Neural progenitor cell (in vitro differentiated cells): ENCODE data around the gene FRS3. TPM values are rescaled to one million over a fixed set of nuclear protein-coding genes. Genes with fewer than 3 reads are reported as not detected.

Experiments used
- DNase-seq: peaks from one replicate; pipeline ENCODE4 v3.0.0-alpha.2; 2016; ENCODE audit warnings: low spot score
- H2AFZ ChIP-seq: fragments of 200-600 bp; sonication (generic); replicated peaks from 2 replicates; pipeline ENCODE4 v1.6.1; 2016; ENCODE audit warnings: antibody characterized with exemption
- H3F3A ChIP-seq: fragments of 200-600 bp; sonication (generic); 2 replicates; pipeline ENCODE4 v1.6.1; 2016; ENCODE audit warnings: antibody characterized with exemption, low read depth
- H3K27ac ChIP-seq: fragments of 200-600 bp; sonication (generic); 2 replicates; pipeline ENCODE4 v1.5.1; 2016; ENCODE audit warnings: mild to moderate bottlenecking
- H3K27me3 ChIP-seq: fragments of 200-600 bp; sonication (generic); 2 replicates; pipeline ENCODE4 v1.6.1; 2016; ENCODE audit warnings: mild to moderate bottlenecking, moderate library complexity
- H3K36me3 ChIP-seq: fragments of 200-600 bp; sonication (generic); 2 replicates; pipeline ENCODE4 v1.5.1; 2016
- H3K4me1 ChIP-seq: fragments of 200-600 bp; sonication (generic); 2 replicates; pipeline ENCODE4 v1.6.1; 2016; ENCODE audit warnings: mixed run types
- H3K4me2 ChIP-seq: fragments of 200-600 bp; sonication (generic); 2 replicates; pipeline ENCODE4 v1.6.1; 2016
- H3K4me3 ChIP-seq: fragments of 200-600 bp; sonication (generic); 2 replicates; pipeline ENCODE4 v1.5.1; 2016
- H3K79me2 ChIP-seq: fragments of 200-600 bp; sonication (generic); 2 replicates; pipeline ENCODE4 v1.6.1; 2016; ENCODE audit warnings: low read depth
- H3K9ac ChIP-seq: fragments of 200-600 bp; sonication (generic); 2 replicates; pipeline ENCODE4 v1.6.1; 2016
- H3K9me3 ChIP-seq: fragments of 200-600 bp; sonication (generic); 2 replicates; pipeline ENCODE4 v1.5.1; 2016; ENCODE audit warnings: low read depth
- H4K20me1 ChIP-seq: fragments of 200-600 bp; sonication (generic); 2 replicates; pipeline ENCODE4 v1.6.1; 2016; ENCODE audit warnings: low read depth
- H3K27ac Mint-ChIP-seq: 3 replicates; pipeline ENCODE4 v1.8.0; 2021; ENCODE audit warnings: mixed read lengths
- H3K27me3 Mint-ChIP-seq: 2 replicates; pipeline ENCODE4 v1.8.0; 2022; ENCODE audit warnings: low read depth, mild to moderate bottlenecking, inconsistent platforms, moderate library complexity, mixed read lengths; ENCODE audit not compliant: insufficient read depth
- H3K36me3 Mint-ChIP-seq: 3 replicates; pipeline ENCODE4 v1.8.0; 2021; ENCODE audit warnings: mixed read lengths
- H3K4me1 Mint-ChIP-seq: 3 replicates; pipeline ENCODE4 v1.8.0; 2021; ENCODE audit warnings: mixed read lengths
- H3K4me3 Mint-ChIP-seq: 3 replicates; pipeline ENCODE4 v1.8.0; 2021; ENCODE audit warnings: mild to moderate bottlenecking, moderate library complexity, mixed read lengths
- H3K9me3 Mint-ChIP-seq: 3 replicates; pipeline ENCODE4 v1.8.0; 2020; ENCODE audit warnings: mixed read lengths
- EZH2 ChIP-seq: fragments of 200-600 bp; sonication (generic); IDR thresholded peaks from 2 replicates; pipeline ENCODE4 v1.6.1; 2017; ENCODE audit warnings: antibody characterized with exemption, mild to moderate bottlenecking, moderate library complexity
- EZH2phosphoT487 ChIP-seq: fragments of 200-600 bp; sonication (generic); IDR thresholded peaks from 2 replicates; pipeline ENCODE4 v1.6.1; 2017; ENCODE audit warnings: antibody characterized with exemption
- total RNA-seq: library from RNA; depleted of rRNA; stranded (reverse); fragments of >200 nt; gene quantifications from 2 replicates; pipeline ENCODE4 v1.2.3, GENCODE V29; 2015; ENCODE audit warnings: low replicate concordance
- TF ChIP-seq, protein P1 (sequence below): fragments of 200-600 bp; sonication (generic); IDR thresholded peaks from 2 replicates; pipeline ENCODE4 v1.5.1; 2017; ENCODE audit warnings: antibody characterized with exemption, mild to moderate bottlenecking

The FRS3 gene
- total RNA-seq, 1 donor from 2014 or later: 1.9 TPM

DNA sequence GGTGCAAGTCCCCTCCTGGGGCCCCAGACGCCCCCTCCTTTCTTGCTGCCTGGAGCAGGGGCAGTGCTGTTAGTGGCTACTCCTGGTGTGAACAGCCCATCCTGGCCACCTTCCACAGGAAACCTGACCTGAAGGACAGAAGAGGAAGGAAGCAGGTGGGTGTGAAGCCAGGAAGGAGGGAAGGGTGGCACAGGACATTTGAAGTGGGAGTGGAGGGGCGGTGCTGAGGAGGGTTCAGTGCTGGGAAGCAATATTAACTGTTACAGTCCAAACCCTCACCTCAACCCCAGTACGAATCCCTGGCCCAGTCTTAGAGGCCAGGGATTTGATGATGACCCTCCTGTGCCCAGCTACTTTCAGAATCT, 1.6 kb upstream of the FRS3 start:
- Mint-ChIP-seq H3K9me3 (no peaks in the 10 kb centered on the region), H3K36me3 (no peaks in the 10 kb centered on the region), H3K4me3 (peak overlapping the region; percentile 88), H3K27me3 (peaks cover 11% of the 10 kb centered on the region), H3K4me1 (peaks cover 14% of the 10 kb centered on the region), H3K27ac (peak overlapping the region; percentile 79)
- Histone ChIP-seq H3K4me2 (peak overlapping the region; percentile 97), H2AFZ (no peak overlapping the region), H3K27ac (no peak overlapping the region), H4K20me1 (no peaks in the 10 kb centered on the region), H3K27me3 (peaks cover 36% of the 10 kb centered on the region), H3K4me3 (peak overlapping the region; percentile 84), H3K9ac (no peak overlapping the region), H3K4me1 (peaks cover 12% of the 10 kb centered on the region), H3K36me3 (no peaks in the 10 kb centered on the region), H3K79me2 (no peaks in the 10 kb centered on the region), H3F3A (peaks cover 15% of the 10 kb centered on the region), H3K9me3 (no peaks in the 10 kb centered on the region)
- DNase-seq: no peak
- TF ChIP-seq EZH2 (no peak), EZH2phosphoT487 (no peak)
- TF ChIP-seq, protein P1, sequence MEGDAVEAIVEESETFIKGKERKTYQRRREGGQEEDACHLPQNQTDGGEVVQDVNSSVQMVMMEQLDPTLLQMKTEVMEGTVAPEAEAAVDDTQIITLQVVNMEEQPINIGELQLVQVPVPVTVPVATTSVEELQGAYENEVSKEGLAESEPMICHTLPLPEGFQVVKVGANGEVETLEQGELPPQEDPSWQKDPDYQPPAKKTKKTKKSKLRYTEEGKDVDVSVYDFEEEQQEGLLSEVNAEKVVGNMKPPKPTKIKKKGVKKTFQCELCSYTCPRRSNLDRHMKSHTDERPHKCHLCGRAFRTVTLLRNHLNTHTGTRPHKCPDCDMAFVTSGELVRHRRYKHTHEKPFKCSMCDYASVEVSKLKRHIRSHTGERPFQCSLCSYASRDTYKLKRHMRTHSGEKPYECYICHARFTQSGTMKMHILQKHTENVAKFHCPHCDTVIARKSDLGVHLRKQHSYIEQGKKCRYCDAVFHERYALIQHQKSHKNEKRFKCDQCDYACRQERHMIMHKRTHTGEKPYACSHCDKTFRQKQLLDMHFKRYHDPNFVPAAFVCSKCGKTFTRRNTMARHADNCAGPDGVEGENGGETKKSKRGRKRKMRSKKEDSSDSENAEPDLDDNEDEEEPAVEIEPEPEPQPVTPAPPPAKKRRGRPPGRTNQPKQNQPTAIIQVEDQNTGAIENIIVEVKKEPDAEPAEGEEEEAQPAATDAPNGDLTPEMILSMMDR: no peak

DNA sequence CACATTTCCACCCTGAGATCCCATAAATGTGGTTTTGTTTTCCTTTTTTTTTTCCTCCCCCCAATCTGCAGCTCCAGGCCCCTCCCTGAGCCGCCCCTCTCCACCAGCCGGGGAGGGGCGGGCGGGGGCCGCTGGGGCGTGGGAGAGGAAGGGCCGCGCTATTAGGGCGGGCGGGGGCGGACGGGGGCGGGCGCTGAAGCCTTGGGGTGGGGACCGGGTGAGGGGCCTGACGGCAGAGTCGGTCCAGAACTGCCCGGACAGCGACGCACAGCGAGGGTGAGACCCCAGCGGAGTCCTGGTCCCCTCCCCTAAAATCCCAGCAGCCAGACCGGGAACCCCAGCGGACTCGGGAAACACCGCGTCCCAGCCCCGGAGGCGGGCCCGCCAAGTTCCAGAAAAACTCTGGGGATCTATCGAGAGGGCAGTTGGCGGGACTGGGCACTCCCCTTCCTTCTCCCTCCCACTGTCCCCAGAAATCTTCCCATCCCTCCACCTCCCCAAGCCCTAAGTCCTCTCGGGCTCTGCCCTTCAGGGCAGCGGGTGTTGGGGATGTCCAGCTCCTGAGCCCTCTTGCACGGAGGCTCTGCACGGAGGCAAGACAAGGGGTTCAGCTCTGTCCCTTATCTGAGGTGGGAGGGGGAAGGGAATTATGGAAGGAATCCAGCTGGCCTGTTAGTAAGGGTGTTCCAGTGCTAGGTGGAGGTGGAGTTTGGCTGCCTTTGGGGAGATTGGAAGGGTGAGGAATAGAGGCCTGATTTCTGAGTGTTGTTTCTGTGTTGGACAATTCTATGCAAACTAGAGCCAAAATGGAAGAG, 1.1 kb upstream of the FRS3 start, which contains the start of gene PRICKLE4:
TSS of gene PRICKLE4 (plus strand) at position 232 of the 815 bp plus-strand sequence. CDS start 2,692 bp downstream, outside the sequence.
- Histone ChIP-seq H3F3A (peaks cover 11% of the 10 kb centered on the region), H3K4me2 (peak within 1 kb of the TSS; percentile 97), H3K4me1 (peaks cover 12% of the 10 kb centered on the region), H3K27ac (no peak within 1 kb of the TSS), H3K79me2 (no peaks in the 10 kb centered on the region), H2AFZ (peak within 1 kb of the TSS; percentile 66), H3K27me3 (peaks cover 33% of the 10 kb centered on the region), H3K9ac (no peak within 1 kb of the TSS), H3K36me3 (no peaks in the 10 kb centered on the region), H3K4me3 (peak within 1 kb of the TSS; percentile 84), H3K9me3 (no peaks in the 10 kb centered on the region), H4K20me1 (no peaks in the 10 kb centered on the region)
- H3K4me1 Mint-ChIP-seq: peaks cover 12% of the 10 kb centered on the region
- TF ChIP-seq, protein P1: no peak
- TF ChIP-seq EZH2 (no peak), EZH2phosphoT487 (no peak)
- H3K27me3 Mint-ChIP-seq: peaks cover 11% of the 10 kb centered on the region
- H3K9me3 Mint-ChIP-seq: no peaks in the 10 kb centered on the region
- peak; percentile 69 for DNase-seq
- peak within 1 kb of the TSS; percentile 91 for H3K4me3 Mint-ChIP-seq
- no peaks in the 10 kb centered on the region for H3K36me3 Mint-ChIP-seq
- peak within 1 kb of the TSS; percentile 79 for H3K27ac Mint-ChIP-seq

DNA sequence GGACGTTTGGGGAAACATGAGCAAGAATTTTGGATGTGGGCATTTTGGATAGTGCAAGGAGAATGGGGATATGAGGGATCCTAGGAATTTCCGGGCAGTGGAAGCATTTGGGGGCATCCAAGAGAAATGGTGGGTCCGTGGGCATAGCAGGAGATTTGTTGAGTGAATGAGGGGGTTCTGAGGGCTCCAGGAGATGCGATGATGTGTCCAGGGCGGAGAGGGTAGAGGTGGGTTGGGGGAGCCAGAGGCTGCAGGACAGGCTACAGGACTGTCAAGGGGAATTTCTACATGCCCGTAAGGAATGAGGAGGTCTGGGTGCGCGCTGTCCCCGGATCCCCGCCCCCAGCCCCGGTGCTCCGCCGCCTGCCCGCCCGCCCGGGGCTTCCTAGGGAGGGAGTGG, 364 bp downstream of the FRS3 start:
- Mint-ChIP-seq H3K4me1 (peaks cover 11% of the 10 kb centered on the region), H3K9me3 (no peaks in the 10 kb centered on the region), H3K36me3 (peaks cover 3% of the 10 kb centered on the region), H3K27ac (peak overlapping the region; percentile 19), H3K4me3 (peak overlapping the region; percentile 91), H3K27me3 (peaks cover 8% of the 10 kb centered on the region)
- H3K4me1 ChIP-seq: peaks cover 12% of the 10 kb centered on the region
- no peak overlapping the region for H3K27ac ChIP-seq
- peak overlapping the region; percentile 84 for H3K4me3 ChIP-seq
- H3K79me2 ChIP-seq: no peaks in the 10 kb centered on the region
- no peak overlapping the region for H2AFZ ChIP-seq
- TF ChIP-seq EZH2: no peak
- TF ChIP-seq EZH2phosphoT487: no peak
- TF ChIP-seq, protein P1: no peak
- H3K9me3 ChIP-seq: no peaks in the 10 kb centered on the region
- DNase-seq: no peak
- peaks cover 4% of the 10 kb centered on the region for H3F3A ChIP-seq
- peak overlapping the region; percentile 57 for H3K9ac ChIP-seq
- H3K36me3 ChIP-seq: no peaks in the 10 kb centered on the region
- H4K20me1 ChIP-seq: no peaks in the 10 kb centered on the region
- peaks cover 19% of the 10 kb centered on the region for H3K27me3 ChIP-seq
- peak overlapping the region; percentile 97 for H3K4me2 ChIP-seq
